ENCODE results near the gene SMYD3.

- TF ChIP-seq, protein P1, sequence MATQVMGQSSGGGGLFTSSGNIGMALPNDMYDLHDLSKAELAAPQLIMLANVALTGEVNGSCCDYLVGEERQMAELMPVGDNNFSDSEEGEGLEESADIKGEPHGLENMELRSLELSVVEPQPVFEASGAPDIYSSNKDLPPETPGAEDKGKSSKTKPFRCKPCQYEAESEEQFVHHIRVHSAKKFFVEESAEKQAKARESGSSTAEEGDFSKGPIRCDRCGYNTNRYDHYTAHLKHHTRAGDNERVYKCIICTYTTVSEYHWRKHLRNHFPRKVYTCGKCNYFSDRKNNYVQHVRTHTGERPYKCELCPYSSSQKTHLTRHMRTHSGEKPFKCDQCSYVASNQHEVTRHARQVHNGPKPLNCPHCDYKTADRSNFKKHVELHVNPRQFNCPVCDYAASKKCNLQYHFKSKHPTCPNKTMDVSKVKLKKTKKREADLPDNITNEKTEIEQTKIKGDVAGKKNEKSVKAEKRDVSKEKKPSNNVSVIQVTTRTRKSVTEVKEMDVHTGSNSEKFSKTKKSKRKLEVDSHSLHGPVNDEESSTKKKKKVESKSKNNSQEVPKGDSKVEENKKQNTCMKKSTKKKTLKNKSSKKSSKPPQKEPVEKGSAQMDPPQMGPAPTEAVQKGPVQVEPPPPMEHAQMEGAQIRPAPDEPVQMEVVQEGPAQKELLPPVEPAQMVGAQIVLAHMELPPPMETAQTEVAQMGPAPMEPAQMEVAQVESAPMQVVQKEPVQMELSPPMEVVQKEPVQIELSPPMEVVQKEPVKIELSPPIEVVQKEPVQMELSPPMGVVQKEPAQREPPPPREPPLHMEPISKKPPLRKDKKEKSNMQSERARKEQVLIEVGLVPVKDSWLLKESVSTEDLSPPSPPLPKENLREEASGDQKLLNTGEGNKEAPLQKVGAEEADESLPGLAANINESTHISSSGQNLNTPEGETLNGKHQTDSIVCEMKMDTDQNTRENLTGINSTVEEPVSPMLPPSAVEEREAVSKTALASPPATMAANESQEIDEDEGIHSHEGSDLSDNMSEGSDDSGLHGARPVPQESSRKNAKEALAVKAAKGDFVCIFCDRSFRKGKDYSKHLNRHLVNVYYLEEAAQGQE (IDR thresholded peaks at IDR 0.05; ENCODE audit: insufficient read depth in 1 of 2, low read depth in 2 of 2, low read length in 2 of 2) = no peak
- no peak for TF ChIP-seq SIN3A (IDR thresholded peaks at IDR 0.05; ENCODE audit: borderline replicate concordance, insufficient read depth, low read length)
- no peak for TF ChIP-seq TAF1 (IDR thresholded peaks at IDR 0.05; ENCODE audit: borderline replicate concordance, insufficient read depth, low read length)
Measured at GRCh38 chr1:246106342-246106763, 400.7 kb downstream of the SMYD3 start.
